Colonic mucosa (tissue), 4 donors: Measurements from ENCODE around the gene VAX1. TPM values are rescaled to one million over a fixed set of nuclear protein-coding genes. Genes with fewer than 3 reads are reported as not detected.
"Not testable (repeated sequence)": the region's sequence is repeated elsewhere in the genome, so short reads cannot be mapped to it uniquely, and the experiment has no call there.

Experiments used
- DNase-seq: peaks from one replicate; pipeline ENCODE4 v3.0.0-alpha.2; 2020
- H3K27ac ChIP-seq: fragments of 200-600 bp; one replicate; pipeline ENCODE4 v1.8.0; 2021
- H3K27me3 ChIP-seq: fragments of 200-600 bp; one replicate; pipeline ENCODE4 v1.8.0; 2021
- H3K36me3 ChIP-seq: fragments of 200-600 bp; one replicate; pipeline ENCODE4 v1.8.0; 2021
- H3K4me1 ChIP-seq: fragments of 200-600 bp; one replicate; pipeline ENCODE4 v1.8.0; 2021; ENCODE audit warnings: mild to moderate bottlenecking
- H3K4me3 ChIP-seq: fragments of 200-600 bp; one replicate; pipeline ENCODE4 v1.8.0; 2021
- H3K9ac ChIP-seq, 2 donors: one replicate each; pipeline ENCODE4 v1.7.0; 2013; ENCODE audit warnings: control low read depth in 2 of 2, low read depth in 2 of 2, low read length in 2 of 2
- H3K9me3 ChIP-seq: fragments of 200-600 bp; one replicate; pipeline ENCODE4 v1.8.0; 2021
- CTCF ChIP-seq: fragments of 200-600 bp; IDR thresholded peaks from one replicate; pipeline ENCODE4 v1.8.0; 2022; ENCODE audit warnings: antibody characterized with exemption, mild to moderate bottlenecking
- intact Hi-C: fragments of 100-400 bp; cut with DNase I; formaldehyde crosslinking; loops from one replicate; pipeline ENCODE4 v1.14.1; 2022
- microRNA-seq: library from miRNA; unstranded; fragments of <30 nt; microRNA quantifications from one replicate; pipeline ENCODE4, GENCODE V29; 2019
- total RNA-seq, 2 donors: library from RNA; stranded (reverse); fragmentation: NEBNext Ultra II Directional in 1 of 2; extraction: Animal tissue kit (Norgen Biotek cat#: 25700) in 1 of 2; gene quantifications; one replicate each; pipeline ENCODE4 v1.2.1, GENCODE V29; 2021
- donor health status: healthy.
- donor health status: DM: no; HTN: no; CAD: no.
- donor health status: DM: no; HTN: no; CAD: no.

Gene VAX1
- total RNA-seq, 2 donors from 2014 or later, result not detected

GRCh38 chr10:117090834-117091233, 47.2 kb downstream of the VAX1 start:
- no peak overlapping the region for H3K9ac ChIP-seq
- no peak for DNase-seq
- intact Hi-C loops, result no loop called here
- no peak overlapping the region for H3K27ac ChIP-seq
- no peak for TF ChIP-seq CTCF
- H3K4me3 ChIP-seq, result no peak overlapping the region
- no peaks in the 10 kb centered on the region for H3K27me3 ChIP-seq
- H3K4me1 ChIP-seq, result no peaks in the 10 kb centered on the region
- H3K36me3 ChIP-seq, result no peaks in the 10 kb centered on the region
- no peaks in the 10 kb centered on the region for H3K9me3 ChIP-seq

GRCh38 chr10:117087521-117087920, 50.5 kb downstream of the VAX1 start:
- no peak for DNase-seq
- H3K9ac ChIP-seq, result no peak overlapping the region
- no peak for TF ChIP-seq CTCF
- H3K4me3 ChIP-seq, result no peak overlapping the region
- H3K36me3 ChIP-seq, result no peaks in the 10 kb centered on the region
- no peak overlapping the region for H3K27ac ChIP-seq
- no peaks in the 10 kb centered on the region for H3K9me3 ChIP-seq
- no peaks in the 10 kb centered on the region for H3K4me1 ChIP-seq
- intact Hi-C loops, result no loop called here
- H3K27me3 ChIP-seq, result no peaks in the 10 kb centered on the region

- TF ChIP-seq CTCF, result no peak
- no peak overlapping the region for H3K9ac ChIP-seq
- intact Hi-C loops, result no loop called here
- no peaks in the 10 kb centered on the region for H3K36me3 ChIP-seq
- no peak overlapping the region for H3K4me3 ChIP-seq
- no peak for DNase-seq
- no peaks in the 10 kb centered on the region for H3K9me3 ChIP-seq
- no peaks in the 10 kb centered on the region for H3K4me1 ChIP-seq
- no peak overlapping the region for H3K27ac ChIP-seq
- no peaks in the 10 kb centered on the region for H3K27me3 ChIP-seq
Measured at GRCh38 chr10:117086546-117086945, 51.5 kb downstream of the VAX1 start.

- intact Hi-C loops, H3K27me3 ChIP-seq, H3K9ac ChIP-seq, H3K4me3 ChIP-seq, H3K4me1 ChIP-seq, H3K27ac ChIP-seq, DNase-seq, H3K36me3 ChIP-seq, H3K9me3 ChIP-seq: not testable (repeated sequence)
Measured at GRCh38 chr10:117084421-117085246, 53.4 kb downstream of the VAX1 start.

Small RNA genes lying within 50 kb of the gene (microRNA-seq; reads per million reads assigned to microRNA genes)
- not detected for gene MIR3663

Other genes starting within 250 kb of the VAX1 start
- gene SHTN1, start 133.1 kb downstream of the VAX1 start, total RNA-seq, result 10 to 100 TPM; 28.1 to 30.9 TPM
- gene KCNK18, start 59.2 kb upstream of the VAX1 start, total RNA-seq, result not detected
- gene SLC18A2, start 102.8 kb upstream of the VAX1 start, total RNA-seq, result 1 to 10 TPM; 1.2 to 1.6 TPM
- 10 to 100 TPM; 68.5 to 82.0 TPM for gene PDZD8, start 237.2 kb upstream of the VAX1 start, total RNA-seq